ENCODE data around the gene TMC5. TPM values are rescaled to one million over a fixed set of nuclear protein-coding genes. Genes with fewer than 3 reads are reported as not detected.
A peak's percentile ranks its signal among the peaks of the same experiment; 100 is the strongest.

The TMC5 gene
- polyA plus RNA-seq, 1 of the 3 experiments (the other 2 are of a cell fraction) = not detected

DNA sequence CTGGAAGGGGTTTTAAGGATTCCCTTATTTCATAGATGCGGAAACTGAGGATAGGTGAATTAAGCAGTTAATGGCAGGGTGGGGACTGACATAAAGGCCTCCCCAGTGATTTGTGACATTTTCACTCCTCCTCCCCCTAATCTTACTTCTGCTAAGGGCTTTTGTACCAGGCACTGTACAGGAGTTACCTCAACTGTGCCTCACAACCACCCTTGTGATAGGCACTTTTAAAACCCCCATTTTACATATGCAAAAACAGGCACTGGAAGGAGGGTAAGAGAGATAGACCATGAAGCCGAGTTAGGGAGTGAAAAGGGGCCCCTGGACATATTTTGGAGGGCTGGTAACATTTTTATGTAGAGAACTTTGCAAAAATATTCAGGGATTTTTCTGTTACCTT, 105.1 kb downstream of the TMC5 start:
- peaks cover 1 to 7% of the 10 kb centered on the region in 2 experiments for H3K36me3 ChIP-seq (replicated peaks in 1 of 2; ENCODE audit: control insufficient read depth in 1 of 2, insufficient read depth in 2 of 2, low read length in 1 of 2)
- POLR2A ChIA-PET = no interaction called here
- CTCF ChIA-PET = no interaction called here
- H3K27ac ChIP-seq (ENCODE audit: low read depth in 2 of 2, low read length in 1 of 2) = no peak overlapping the region
- no peak for DNase-seq
- WGBS (ENCODE audit: low lambda C conversion rate) = 78% methylated on average over 2 of the region's 2 CpGs
- H3K27me3 ChIP-seq (ENCODE audit: insufficient read depth) = no peaks in the 10 kb centered on the region
- no peaks in the 10 kb centered on the region for H3K9me2 ChIP-seq
- peaks cover 7% of the 10 kb centered on the region for H3F3A ChIP-seq (replicated peaks; ENCODE audit: insufficient read depth)
- peak overlapping the region; percentile 88 for H2AFZ ChIP-seq (ENCODE audit: low read depth)
- no peaks in the 10 kb centered on the region for H3K9me3 ChIP-seq
- H3K9ac ChIP-seq = no peak overlapping the region
- H3K4me1 ChIP-seq (ENCODE audit: control insufficient read depth in 1 of 2, insufficient read depth in 2 of 2, low read depth in 1 of 2, low read length in 1 of 2) = peaks cover 8 to 23% of the 10 kb centered on the region in 2 experiments; a peak in 3 of 4 replicates
- peaks cover 73% of the 10 kb centered on the region for H3K79me2 ChIP-seq (ENCODE audit: insufficient read depth)
- TF ChIP-seq, protein P1, sequence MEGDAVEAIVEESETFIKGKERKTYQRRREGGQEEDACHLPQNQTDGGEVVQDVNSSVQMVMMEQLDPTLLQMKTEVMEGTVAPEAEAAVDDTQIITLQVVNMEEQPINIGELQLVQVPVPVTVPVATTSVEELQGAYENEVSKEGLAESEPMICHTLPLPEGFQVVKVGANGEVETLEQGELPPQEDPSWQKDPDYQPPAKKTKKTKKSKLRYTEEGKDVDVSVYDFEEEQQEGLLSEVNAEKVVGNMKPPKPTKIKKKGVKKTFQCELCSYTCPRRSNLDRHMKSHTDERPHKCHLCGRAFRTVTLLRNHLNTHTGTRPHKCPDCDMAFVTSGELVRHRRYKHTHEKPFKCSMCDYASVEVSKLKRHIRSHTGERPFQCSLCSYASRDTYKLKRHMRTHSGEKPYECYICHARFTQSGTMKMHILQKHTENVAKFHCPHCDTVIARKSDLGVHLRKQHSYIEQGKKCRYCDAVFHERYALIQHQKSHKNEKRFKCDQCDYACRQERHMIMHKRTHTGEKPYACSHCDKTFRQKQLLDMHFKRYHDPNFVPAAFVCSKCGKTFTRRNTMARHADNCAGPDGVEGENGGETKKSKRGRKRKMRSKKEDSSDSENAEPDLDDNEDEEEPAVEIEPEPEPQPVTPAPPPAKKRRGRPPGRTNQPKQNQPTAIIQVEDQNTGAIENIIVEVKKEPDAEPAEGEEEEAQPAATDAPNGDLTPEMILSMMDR (IDR thresholded peaks at IDR 0.05) = no peak
- TF ChIP-seq CHD2 (IDR thresholded peaks at IDR 0.05; ENCODE audit: low read length, partially characterized antibody) (no peak), TEAD4 (IDR thresholded peaks at IDR 0.05; ENCODE audit: borderline replicate concordance, insufficient read depth) (no peak), POLR2AphosphoS5 (IDR thresholded peaks at IDR 0.05; ENCODE audit: low read depth, low read length) (no peak), NRF1 (IDR thresholded peaks at IDR 0.05; ENCODE audit: low read depth, low read length) (no peak), YY1 (IDR thresholded peaks at IDR 0.05; ENCODE audit: low read depth) (no peak), ELF1 (IDR thresholded peaks at IDR 0.05) (no peak), EP300 (IDR thresholded peaks at IDR 0.05; ENCODE audit: borderline replicate concordance in 1 of 2, low read depth in 1 of 2, low read length in 1 of 2) (no peak), TAF1 (IDR thresholded peaks at IDR 0.05; ENCODE audit: borderline replicate concordance, low read depth, low read length) (no peak), GATA2 (CRISPR knock-in tag; IDR thresholded peaks at IDR 0.05) (no peak), EZH2phosphoT487 (IDR thresholded peaks at IDR 0.05; ENCODE audit: borderline replicate concordance, low read depth) (no peak)
- H4K20me1 ChIP-seq (ENCODE audit: insufficient read depth) = no peaks in the 10 kb centered on the region
- no peak overlapping the region for H3K4me2 ChIP-seq
- H3K4me3 ChIP-seq (ENCODE audit: low read depth in 2 of 2, low read length in 1 of 2) = no peak overlapping the region

DNA sequence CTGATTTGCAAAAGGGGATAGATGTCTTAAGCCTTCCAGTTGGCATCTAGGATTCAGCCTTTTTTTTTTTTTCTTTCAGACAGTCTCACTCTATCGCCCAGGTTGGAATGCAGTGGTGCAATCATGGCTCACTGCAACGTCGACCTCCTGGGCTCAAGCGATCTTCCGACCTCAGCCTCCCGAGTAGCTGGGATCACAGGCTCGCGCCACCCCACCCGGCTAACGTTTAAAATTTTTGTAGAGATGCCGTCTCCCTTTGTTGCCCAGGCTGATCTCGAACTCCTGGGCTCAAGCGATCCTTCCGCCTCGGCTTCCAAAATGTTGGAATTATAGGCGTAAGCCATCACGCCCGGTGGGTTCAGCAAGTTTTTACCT, 105.5 kb downstream of the TMC5 start:
- CTCF ChIA-PET = interaction anchor here (1.0 to 2.6 kb wide), 3 partner anchors 13 to 32 kb away, joined by 3 to 14 read pairs (median 4); partner anchors contain the start of gene VPS35L

More for the DNA sequence above, 105.5 kb downstream of the TMC5 start:
- POLR2A ChIA-PET = interaction anchor here (0.6 to 2.3 kb wide), 2 partner anchors 32 to 134 kb away, joined by 4 to 15 read pairs; partner anchors contain the start of gene VPS35L
- Histone ChIP-seq H3K79me2 (ENCODE audit: insufficient read depth) (peaks cover 70% of the 10 kb centered on the region), H3K4me1 (ENCODE audit: control insufficient read depth in 1 of 2, insufficient read depth in 2 of 2, low read depth in 1 of 2, low read length in 1 of 2) (peaks cover 8 to 23% of the 10 kb centered on the region in 2 experiments; a peak in 3 of 4 replicates), H3F3A (replicated peaks; ENCODE audit: insufficient read depth) (peaks cover 7% of the 10 kb centered on the region), H3K9ac (no peak overlapping the region), H2AFZ (ENCODE audit: low read depth) (peak overlapping the region; percentile 64; the same call in 1 of the 2 replicates), H3K4me2 (no peak overlapping the region), H4K20me1 (ENCODE audit: insufficient read depth) (no peaks in the 10 kb centered on the region), H3K36me3 (replicated peaks in 1 of 2; ENCODE audit: control insufficient read depth in 1 of 2, insufficient read depth in 2 of 2, low read length in 1 of 2) (peaks cover 5 to 11% of the 10 kb centered on the region in 2 experiments), H3K4me3 (ENCODE audit: low read depth in 2 of 2, low read length in 1 of 2) (peak overlapping the region in 1 of 2 experiments; percentile 93; a peak in 1 of 4 replicates), H3K27me3 (ENCODE audit: insufficient read depth) (no peaks in the 10 kb centered on the region), H3K9me2 (no peaks in the 10 kb centered on the region), H3K27ac (ENCODE audit: low read depth in 2 of 2, low read length in 1 of 2) (no peak overlapping the region), H3K9me3 (no peaks in the 10 kb centered on the region)
- TF ChIP-seq POLR2AphosphoS5 (IDR thresholded peaks at IDR 0.05; ENCODE audit: low read depth, low read length) (no peak), EP300 (IDR thresholded peaks at IDR 0.05; ENCODE audit: borderline replicate concordance in 1 of 2, low read depth in 1 of 2, low read length in 1 of 2) (no peak)
- TF ChIP-seq, protein P1 (IDR thresholded peaks at IDR 0.05) = no peak
- TF ChIP-seq, protein P2, sequence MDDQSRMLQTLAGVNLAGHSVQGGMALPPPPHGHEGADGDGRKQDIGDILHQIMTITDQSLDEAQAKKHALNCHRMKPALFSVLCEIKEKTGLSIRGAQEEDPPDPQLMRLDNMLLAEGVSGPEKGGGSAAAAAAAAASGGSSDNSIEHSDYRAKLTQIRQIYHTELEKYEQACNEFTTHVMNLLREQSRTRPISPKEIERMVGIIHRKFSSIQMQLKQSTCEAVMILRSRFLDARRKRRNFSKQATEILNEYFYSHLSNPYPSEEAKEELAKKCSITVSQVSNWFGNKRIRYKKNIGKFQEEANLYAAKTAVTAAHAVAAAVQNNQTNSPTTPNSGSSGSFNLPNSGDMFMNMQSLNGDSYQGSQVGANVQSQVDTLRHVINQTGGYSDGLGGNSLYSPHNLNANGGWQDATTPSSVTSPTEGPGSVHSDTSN (IDR thresholded peaks at IDR 0.05) = no peak
- WGBS (ENCODE audit: low lambda C conversion rate) = 67% methylated on average over 18 of the region's 18 CpGs
- DNase-seq = no peak

All from SK-N-SH (cell line).